ENCODE measurements around the gene FGF4. TPM values are rescaled to one million over a fixed set of nuclear protein-coding genes. Genes with fewer than 3 reads are reported as not detected.

The FGF4 gene
- total RNA-seq, 2 experiments from 2014 or later = not detected

DNA sequence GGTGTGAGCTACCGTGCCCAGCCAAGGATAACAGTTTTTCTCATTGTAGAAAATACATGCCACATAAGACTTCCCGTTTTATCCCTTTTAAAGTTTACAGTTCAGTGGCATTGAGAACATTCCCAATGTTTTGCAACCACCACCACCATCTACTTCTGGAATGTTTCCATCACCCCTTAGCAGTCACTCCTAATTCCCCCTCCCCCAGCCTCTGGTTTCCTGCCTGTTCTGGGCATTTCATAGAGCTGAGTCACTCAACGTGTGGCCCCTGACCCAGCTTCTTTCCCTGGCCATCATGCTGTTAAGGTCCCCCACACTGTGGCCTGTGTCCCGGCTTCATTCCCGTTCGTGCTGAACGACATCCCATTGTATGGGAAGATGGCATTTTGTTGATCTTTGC lies 30.7 kb downstream of the FGF4 start:
- Mint-ChIP-seq H3K4me3 (no peak overlapping the region), H3K9me3 (no peaks in the 10 kb centered on the region), H3K27me3 (peaks cover 10% of the 10 kb centered on the region), H3K27ac (no peak overlapping the region), H3K36me3 (no peaks in the 10 kb centered on the region), H3K4me1 (no peaks in the 10 kb centered on the region)
- ATAC-seq (ENCODE audit: low read depth) = no peak
- no peak for DNase-seq
- POLR2A ChIA-PET = no interaction called here

DNA sequence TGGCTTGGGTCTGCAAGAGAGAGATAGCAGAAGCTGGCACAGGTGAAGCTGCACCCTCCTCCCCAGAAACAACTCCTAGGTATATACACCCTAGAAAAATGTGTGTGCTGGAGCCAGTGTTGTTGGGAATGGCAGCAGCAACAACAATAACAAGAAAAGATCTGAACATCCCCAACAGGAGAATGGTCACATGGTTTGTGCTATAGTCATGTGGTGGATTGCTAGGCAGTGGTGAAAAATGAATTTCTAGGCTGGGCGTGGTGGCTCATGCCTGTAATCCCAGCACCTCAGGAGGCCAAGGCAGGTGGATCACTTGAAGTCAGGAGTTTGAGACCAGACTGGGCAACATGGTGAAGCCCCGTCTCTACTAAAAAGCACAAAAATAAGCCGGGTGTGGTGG lies 40.3 kb downstream of the FGF4 start:
- no peak overlapping the region for H3K27ac Mint-ChIP-seq
- no peak for ATAC-seq (ENCODE audit: low read depth)

DNA sequence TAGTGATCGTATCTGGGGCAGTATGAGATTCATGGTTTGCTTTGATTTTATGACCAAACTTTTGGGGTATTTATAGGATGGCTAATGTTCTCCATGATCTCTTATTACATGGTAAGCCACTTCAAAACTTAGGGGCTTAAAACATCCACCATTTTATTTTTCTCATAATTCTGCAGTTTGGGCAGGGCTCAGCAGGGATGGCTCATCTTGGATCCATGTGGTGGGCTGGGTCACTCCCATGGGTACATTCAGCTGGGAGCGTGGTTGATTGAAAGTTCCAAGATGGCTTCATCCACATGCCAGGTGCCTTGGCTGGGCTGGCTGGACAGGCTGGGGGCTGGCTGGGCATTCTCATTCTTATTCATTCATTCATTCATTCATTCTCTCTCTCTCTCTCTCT lies 40.8 kb downstream of the FGF4 start:
- no peaks in the 10 kb centered on the region for H3K4me1 Mint-ChIP-seq
- ATAC-seq (ENCODE audit: low read depth) (no peak), DNase-seq (no peak)
- H3K36me3 Mint-ChIP-seq = peaks cover 2% of the 10 kb centered on the region
- peaks cover 5% of the 10 kb centered on the region for H3K9me3 Mint-ChIP-seq
- H3K27me3 Mint-ChIP-seq = peaks cover 15% of the 10 kb centered on the region
- H3K4me3 Mint-ChIP-seq = no peak overlapping the region
- no peak overlapping the region for H3K27ac Mint-ChIP-seq
- POLR2A ChIA-PET = no interaction called here

More for the DNA sequence above, 40.3 kb downstream of the FGF4 start:
- Mint-ChIP-seq H3K4me3 (no peak overlapping the region), H3K4me1 (no peaks in the 10 kb centered on the region), H3K27me3 (peaks cover 11% of the 10 kb centered on the region), H3K36me3 (peaks cover 2% of the 10 kb centered on the region), H3K9me3 (peaks cover 5% of the 10 kb centered on the region)
- POLR2A ChIA-PET = no interaction called here
- no peak for DNase-seq

DNA sequence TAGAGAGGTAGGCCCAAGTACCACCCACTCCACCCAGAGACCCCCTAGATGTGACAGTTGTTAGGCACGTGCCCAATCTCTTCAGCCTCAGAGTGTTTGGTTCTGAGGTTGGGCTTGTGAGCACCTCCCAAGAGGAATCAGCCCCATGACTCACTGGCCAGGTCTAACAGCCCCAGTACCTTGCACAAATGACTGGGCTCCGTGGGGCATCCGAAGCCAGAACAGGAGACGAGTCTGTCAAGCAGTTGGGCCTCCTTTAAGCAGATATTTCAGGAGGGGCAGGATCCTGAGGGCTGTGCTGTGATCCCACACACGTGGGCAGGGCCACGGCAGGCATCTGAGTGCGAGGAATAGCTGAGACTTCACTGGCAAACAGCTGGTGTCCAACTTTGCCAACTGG lies 42.2 kb downstream of the FGF4 start:
- peaks cover 2% of the 10 kb centered on the region for H3K36me3 Mint-ChIP-seq
- POLR2A ChIA-PET = no interaction called here
- no peak overlapping the region for H3K4me3 Mint-ChIP-seq
- peaks cover 21% of the 10 kb centered on the region for H3K27me3 Mint-ChIP-seq
- ATAC-seq (ENCODE audit: low read depth) (no peak), DNase-seq (no peak)
- H3K9me3 Mint-ChIP-seq = peaks cover 5% of the 10 kb centered on the region
- H3K27ac Mint-ChIP-seq = no peak overlapping the region
- H3K4me1 Mint-ChIP-seq = no peaks in the 10 kb centered on the region

DNA sequence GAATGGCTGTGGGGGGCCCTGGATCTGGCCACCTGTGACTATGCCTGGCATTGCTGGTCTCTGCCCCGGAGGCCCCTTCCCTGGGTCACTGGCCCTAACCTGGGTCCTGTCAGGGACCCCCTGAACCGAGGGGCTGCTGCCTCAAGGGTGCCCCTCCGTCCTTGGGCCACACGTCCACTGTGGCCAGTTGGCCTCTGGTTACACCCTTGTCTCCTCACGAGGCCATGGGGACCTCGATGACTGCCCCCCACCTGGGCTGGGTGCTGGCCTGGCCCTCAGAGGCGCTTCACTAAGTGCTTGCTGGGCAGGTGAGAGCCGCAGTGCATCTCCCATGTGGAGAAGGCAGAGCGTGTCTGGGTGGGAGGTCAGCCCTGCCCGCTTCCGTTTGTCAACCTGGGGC lies 44.0 kb downstream of the FGF4 start:
- DNase-seq (no peak), ATAC-seq (ENCODE audit: low read depth) (no peak)
- POLR2A ChIA-PET = no interaction called here
- Mint-ChIP-seq H3K4me3 (no peak overlapping the region), H3K4me1 (no peaks in the 10 kb centered on the region), H3K27me3 (peaks cover 23% of the 10 kb centered on the region), H3K9me3 (peaks cover 2% of the 10 kb centered on the region), H3K27ac (no peak overlapping the region), H3K36me3 (no peaks in the 10 kb centered on the region)

DNA sequence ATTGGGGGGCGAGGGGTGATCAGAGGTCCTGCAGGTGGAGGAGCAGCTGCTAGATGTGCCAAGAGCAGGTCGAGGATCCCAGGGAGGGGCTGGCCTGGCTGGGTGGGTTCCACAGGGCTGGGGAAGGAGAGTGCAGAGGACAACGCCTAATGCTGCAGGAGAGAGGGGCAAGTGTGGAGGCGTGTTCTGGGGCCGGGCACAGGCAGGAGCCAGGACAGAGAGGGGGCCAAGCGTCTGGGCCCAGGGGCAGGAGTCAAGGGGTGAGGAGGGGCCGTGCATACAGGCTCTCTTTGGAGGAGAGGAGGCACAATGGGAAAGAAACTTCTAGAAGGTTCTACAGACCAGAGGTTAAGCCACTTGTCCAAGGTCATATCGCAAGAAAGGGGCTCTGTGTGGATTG lies 44.6 kb downstream of the FGF4 start:
- no peaks in the 10 kb centered on the region for H3K36me3 Mint-ChIP-seq
- no peaks in the 10 kb centered on the region for H3K4me1 Mint-ChIP-seq
- H3K4me3 Mint-ChIP-seq = no peak overlapping the region
- ATAC-seq (ENCODE audit: low read depth) = no peak
- no peak overlapping the region for H3K27ac Mint-ChIP-seq
- peaks cover 2% of the 10 kb centered on the region for H3K9me3 Mint-ChIP-seq
- POLR2A ChIA-PET = no interaction called here
- no peak for DNase-seq
- H3K27me3 Mint-ChIP-seq = peaks cover 29% of the 10 kb centered on the region

DNA sequence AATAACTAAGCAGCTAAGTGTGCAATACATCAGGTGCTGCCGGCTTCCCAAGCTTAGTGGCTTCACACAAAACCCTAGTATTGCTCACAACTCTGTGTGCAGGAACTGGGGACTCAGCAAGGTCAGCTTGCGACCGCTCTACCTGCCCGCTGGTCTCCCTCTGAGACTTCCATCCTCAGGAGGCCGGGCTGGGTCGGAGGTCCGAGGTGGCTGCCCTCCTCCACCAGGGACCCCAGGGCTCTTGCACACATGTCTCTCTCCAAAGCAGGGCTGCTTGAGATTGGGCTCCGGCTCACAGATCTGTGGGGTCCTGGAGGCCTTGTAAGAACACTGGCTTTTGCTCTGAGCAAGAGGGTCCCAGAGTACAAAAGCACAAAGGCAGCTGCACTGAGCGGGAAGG lies 45.9 kb downstream of the FGF4 start:
- Mint-ChIP-seq H3K27ac (no peak overlapping the region), H3K27me3 (peaks cover 38% of the 10 kb centered on the region), H3K36me3 (no peaks in the 10 kb centered on the region), H3K4me1 (no peaks in the 10 kb centered on the region), H3K9me3 (peaks cover 2% of the 10 kb centered on the region), H3K4me3 (no peak overlapping the region)
- no peak for DNase-seq
- ATAC-seq (ENCODE audit: low read depth) = no peak
- POLR2A ChIA-PET = no interaction called here

DNA sequence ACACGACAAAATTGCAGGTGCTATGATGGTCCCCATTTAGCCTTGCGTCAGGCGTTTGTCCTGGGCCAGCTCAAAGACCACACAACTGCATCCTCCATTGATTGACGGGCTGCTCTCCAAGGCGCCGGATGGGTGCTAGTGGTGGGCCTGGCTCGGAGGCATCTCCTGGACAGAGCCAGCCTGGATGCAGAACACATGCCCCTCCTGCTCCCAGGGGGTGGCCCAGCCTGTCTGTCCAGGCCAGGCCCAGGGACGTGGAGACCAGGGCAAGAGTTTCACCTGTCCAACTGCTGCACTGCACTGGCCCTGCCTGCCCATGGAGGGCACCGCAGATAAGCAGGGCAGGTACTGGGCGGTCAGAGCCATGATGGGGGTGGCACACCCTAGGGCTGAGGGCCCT lies 47.9 kb downstream of the FGF4 start:
- Mint-ChIP-seq H3K9me3 (no peaks in the 10 kb centered on the region), H3K4me1 (no peaks in the 10 kb centered on the region), H3K27me3 (peaks cover 44% of the 10 kb centered on the region), H3K4me3 (no peak overlapping the region), H3K36me3 (no peaks in the 10 kb centered on the region), H3K27ac (no peak overlapping the region)
- DNase-seq = no peak
- POLR2A ChIA-PET = no interaction called here
- ATAC-seq (ENCODE audit: low read depth) = no peak

DNA sequence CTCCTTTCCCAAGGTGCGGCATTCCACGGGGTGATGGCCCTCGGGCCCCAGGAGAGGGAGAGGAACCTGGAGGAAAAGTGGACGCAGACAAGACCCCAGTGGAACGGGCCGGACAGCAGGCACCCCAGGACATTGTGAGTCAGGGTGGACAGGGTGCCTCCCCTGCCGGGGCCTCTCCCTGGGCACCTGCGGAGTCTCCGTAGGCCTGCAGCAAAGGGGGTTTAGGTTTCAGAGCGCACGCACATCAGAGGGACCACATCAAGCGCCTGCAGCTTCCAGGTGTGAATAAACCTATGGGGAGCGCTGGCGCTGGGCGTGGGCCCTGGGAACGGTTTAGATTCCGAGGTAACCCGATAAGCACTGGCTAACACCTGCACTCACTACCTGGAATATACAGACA lies 48.7 kb downstream of the FGF4 start:
- H3K36me3 Mint-ChIP-seq = no peaks in the 10 kb centered on the region
- H3K4me3 Mint-ChIP-seq = no peak overlapping the region
- H3K4me1 Mint-ChIP-seq = no peaks in the 10 kb centered on the region
- POLR2A ChIA-PET = no interaction called here
- no peak for DNase-seq
- no peak overlapping the region for H3K27ac Mint-ChIP-seq
- no peaks in the 10 kb centered on the region for H3K9me3 Mint-ChIP-seq
- no peak for ATAC-seq (ENCODE audit: low read depth)
- peaks cover 52% of the 10 kb centered on the region for H3K27me3 Mint-ChIP-seq

DNA sequence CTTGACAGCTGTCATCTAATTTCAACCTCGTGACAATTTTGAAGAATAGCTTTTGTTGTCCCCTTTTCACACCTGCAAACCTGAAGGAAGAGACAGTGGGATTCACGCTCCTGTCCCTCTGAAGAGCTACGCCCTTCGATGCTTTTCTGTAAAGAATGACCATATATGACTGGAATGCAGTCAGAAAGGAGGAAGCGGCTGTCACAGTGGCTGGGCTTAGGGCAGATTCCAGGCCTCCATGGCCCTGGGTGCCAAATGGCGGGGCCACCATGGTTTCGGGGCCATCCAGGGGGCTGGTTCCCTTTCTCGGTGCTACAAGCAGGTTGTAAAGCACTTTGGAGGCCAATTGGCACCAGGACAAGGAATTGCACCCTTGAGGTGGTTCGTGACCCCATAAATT lies 49.1 kb downstream of the FGF4 start:
- POLR2A ChIA-PET = no interaction called here
- no peak for ATAC-seq (ENCODE audit: low read depth)
- Mint-ChIP-seq H3K27ac (no peak overlapping the region), H3K9me3 (no peaks in the 10 kb centered on the region), H3K4me3 (no peak overlapping the region), H3K36me3 (no peaks in the 10 kb centered on the region), H3K4me1 (no peaks in the 10 kb centered on the region), H3K27me3 (peaks cover 56% of the 10 kb centered on the region)
- no peak for DNase-seq

DNA sequence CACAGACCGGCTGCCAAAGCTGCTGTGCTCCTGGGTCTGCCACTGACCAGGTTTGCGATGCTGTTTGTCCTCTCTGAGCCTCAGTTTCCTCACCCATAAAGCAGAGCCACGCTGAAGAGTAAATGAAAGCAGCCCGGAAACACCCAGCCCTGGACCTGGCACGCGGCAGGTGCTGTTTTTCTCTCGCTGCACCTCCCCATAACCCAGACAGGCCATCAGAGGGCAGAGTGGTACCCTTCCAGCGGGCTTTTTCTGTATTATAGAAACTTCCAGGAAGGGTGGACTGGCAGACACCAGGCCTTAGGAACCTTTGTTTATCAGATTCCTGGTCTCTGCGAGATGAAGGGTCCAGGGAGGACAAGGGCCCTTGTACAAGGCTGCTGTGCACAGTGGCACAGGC lies 53.4 kb downstream of the FGF4 start:
- Mint-ChIP-seq H3K4me3 (no peak overlapping the region), H3K27ac (no peak overlapping the region), H3K27me3 (peaks cover 63% of the 10 kb centered on the region), H3K4me1 (no peaks in the 10 kb centered on the region), H3K9me3 (no peaks in the 10 kb centered on the region), H3K36me3 (no peaks in the 10 kb centered on the region)
- DNase-seq = no peak
- no peak for ATAC-seq (ENCODE audit: low read depth)
- POLR2A ChIA-PET = no interaction called here

DNA sequence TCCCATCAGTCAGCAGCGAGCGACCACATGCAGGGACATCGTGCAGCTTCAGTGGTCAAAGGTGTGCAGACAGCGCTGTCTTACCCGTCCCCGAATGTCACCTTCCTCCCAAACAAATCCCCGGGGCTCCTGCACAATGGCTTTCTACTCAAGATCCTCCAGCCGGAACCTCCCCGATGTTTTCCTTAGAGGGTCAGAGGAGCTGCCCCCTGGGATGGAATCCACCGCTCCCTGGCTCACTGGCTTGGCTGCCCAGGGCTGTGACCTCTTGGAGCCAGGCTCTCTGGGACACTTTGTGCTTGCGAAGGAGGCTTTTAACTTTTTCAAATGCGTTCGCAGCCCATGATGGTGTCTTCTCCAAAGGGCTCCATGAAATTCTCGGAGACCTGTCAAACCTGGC lies 54.0 kb downstream of the FGF4 start:
- Mint-ChIP-seq H3K27me3 (peaks cover 61% of the 10 kb centered on the region), H3K27ac (no peak overlapping the region), H3K36me3 (no peaks in the 10 kb centered on the region), H3K4me1 (no peaks in the 10 kb centered on the region), H3K4me3 (no peak overlapping the region), H3K9me3 (no peaks in the 10 kb centered on the region)
- no peak for DNase-seq
- no peak for ATAC-seq (ENCODE audit: low read depth)
- POLR2A ChIA-PET = no interaction called here

Other genes with a start within 250 kb of the FGF4 start
- under 1 TPM; 0.78 to 0.96 TPM for gene CCND1, start 134.2 kb downstream of the FGF4 start, total RNA-seq
- 10 to 100 TPM; 35.0 to 37.1 TPM for gene LTO1, start 100.0 kb downstream of the FGF4 start, total RNA-seq
- not detected for gene FGF19, start 71.3 kb downstream of the FGF4 start, total RNA-seq
- gene FGF3, start 44.1 kb upstream of the FGF4 start, total RNA-seq = not detected

Data from activated naive CD8-positive, alpha-beta T cell treated with anti-CD3 and anti-CD28 coated beads, Interleukin-2, amount 10 ng/mL, durations not matched to agents 7 days and 5 days (primary cell).